GM13977 (cell line): ENCODE measurements around the gene CAPS.

Source experiments
- DNase-seq: peaks from one replicate; pipeline ENCODE4 v3.0.0; 2012; ENCODE audit warnings: low spot score
- in situ Hi-C: fragments of 300-500 bp; cut with MboI; formaldehyde crosslinking; loops from one replicate; pipeline ENCODE4 v1.12.0; 2022; ENCODE audit warnings: low sequenced_read_pairs, low pct_unique_long_range_greater_than_20kb, mixed read lengths, inconsistent platforms; ENCODE audit not compliant: unreplicated experiment
- TF ChIP-seq, protein P1 (sequence below): IDR thresholded peaks from 2 replicates; pipeline ENCODE4 v1.5.1; 2012; ENCODE audit warnings: mild to moderate bottlenecking, control low read depth; ENCODE audit not compliant: insufficient read depth; ENCODE audit errors: extremely low read depth, missing control alignments

Gene CAPS

DNA sequence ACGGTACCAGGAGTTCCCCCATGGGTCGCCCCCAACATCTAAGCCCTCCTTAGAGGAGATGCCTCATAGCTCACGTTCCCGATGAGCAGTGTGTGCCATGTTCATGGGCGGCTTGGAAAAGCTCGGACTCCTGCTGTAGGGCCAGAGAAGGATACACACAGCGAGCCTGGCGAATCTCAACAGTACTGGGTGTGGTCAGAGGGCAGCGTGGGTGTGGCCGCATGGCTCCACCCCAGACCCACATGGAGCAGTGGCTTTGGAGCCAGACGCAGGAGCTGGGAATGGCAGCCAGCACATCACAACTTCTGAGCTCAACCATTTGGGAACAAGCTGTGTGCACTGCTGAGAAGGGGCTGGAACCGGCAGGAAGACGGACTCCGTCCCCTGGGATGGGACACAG, 15.6 kb downstream of the CAPS start:
- TF ChIP-seq, protein P1, sequence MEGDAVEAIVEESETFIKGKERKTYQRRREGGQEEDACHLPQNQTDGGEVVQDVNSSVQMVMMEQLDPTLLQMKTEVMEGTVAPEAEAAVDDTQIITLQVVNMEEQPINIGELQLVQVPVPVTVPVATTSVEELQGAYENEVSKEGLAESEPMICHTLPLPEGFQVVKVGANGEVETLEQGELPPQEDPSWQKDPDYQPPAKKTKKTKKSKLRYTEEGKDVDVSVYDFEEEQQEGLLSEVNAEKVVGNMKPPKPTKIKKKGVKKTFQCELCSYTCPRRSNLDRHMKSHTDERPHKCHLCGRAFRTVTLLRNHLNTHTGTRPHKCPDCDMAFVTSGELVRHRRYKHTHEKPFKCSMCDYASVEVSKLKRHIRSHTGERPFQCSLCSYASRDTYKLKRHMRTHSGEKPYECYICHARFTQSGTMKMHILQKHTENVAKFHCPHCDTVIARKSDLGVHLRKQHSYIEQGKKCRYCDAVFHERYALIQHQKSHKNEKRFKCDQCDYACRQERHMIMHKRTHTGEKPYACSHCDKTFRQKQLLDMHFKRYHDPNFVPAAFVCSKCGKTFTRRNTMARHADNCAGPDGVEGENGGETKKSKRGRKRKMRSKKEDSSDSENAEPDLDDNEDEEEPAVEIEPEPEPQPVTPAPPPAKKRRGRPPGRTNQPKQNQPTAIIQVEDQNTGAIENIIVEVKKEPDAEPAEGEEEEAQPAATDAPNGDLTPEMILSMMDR, result no peak
- in situ Hi-C loops, result no loop called here
- DNase-seq, result no peak

DNA sequence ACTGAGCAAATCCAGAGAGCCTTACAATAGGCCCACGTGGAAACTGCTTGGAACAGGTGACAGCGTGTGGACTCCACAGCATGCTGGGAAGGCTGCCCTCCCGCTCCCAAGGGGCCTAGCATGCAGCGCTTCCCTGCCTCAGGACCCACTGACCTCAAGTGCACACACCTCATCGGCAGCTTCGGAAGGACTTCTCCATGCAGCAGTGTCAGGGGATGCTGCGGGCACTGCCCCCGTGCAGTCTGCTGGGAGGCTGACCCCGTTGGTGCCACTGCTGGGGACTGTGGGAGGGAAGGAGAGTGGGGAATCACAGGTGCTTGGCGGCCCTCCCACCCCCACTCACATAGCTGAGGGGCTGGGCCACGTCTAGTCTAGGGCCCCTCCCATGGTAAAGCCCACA, 17.2 kb downstream of the CAPS start:
- TF ChIP-seq, protein P1, result no peak
- DNase-seq, result no peak
- in situ Hi-C loops, result no loop called here

DNA sequence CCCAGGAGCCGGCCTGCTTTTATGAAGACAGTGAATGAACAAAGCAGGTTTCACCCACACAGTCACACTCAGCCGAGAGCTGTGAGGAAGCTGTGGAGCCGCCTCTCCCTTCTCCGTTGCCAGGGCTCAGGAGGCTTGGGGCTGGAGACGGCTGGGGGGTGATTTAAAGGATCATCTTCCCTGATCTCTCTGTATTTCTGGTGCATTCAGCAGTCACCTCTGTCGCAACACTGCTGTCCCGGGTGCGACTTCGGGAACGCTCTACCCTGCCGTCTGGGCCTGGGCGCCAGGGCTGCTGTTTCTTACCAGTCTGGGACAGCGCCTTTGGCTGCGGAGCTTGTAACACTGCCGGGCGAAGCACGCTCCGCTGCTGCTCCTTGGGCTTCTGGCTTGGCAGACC, 18.1 kb downstream of the CAPS start:
- TF ChIP-seq, protein P1, result no peak
- in situ Hi-C loops, result no loop called here
- DNase-seq, result no peak

DNA sequence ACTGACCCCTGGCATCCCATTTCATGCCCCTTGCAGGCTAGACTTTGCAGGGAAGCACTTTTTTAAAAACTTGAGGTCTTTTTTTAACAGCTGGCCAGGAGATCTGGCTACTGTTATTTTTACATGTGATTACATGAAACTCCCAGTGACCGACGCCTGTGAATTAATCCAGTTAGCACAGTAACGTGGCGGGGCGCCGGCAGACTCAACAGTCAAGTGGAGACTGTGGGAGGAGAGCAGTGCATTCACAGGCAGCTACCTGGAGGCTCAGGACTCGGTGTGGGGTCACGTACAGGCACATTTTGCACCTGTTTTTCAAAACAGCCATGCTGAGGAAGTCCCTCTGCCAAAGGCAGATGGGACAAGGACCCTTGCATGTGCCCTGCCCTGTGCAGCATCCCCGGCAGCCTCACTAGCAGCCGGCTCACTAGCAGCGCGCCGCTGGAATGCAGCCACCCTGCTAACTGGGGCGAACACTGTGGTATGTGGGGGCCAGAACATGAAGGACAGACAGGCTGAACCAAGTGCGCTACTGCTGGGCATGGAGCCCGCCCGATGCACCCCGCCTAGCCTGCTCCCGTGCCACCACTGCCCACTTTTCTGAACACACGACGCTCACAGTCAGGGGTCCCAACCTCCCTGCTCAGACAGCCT, 18.7 kb downstream of the CAPS start:
- no peak for DNase-seq
- TF ChIP-seq, protein P1, result no peak
- in situ Hi-C loops, result no loop called here

DNA sequence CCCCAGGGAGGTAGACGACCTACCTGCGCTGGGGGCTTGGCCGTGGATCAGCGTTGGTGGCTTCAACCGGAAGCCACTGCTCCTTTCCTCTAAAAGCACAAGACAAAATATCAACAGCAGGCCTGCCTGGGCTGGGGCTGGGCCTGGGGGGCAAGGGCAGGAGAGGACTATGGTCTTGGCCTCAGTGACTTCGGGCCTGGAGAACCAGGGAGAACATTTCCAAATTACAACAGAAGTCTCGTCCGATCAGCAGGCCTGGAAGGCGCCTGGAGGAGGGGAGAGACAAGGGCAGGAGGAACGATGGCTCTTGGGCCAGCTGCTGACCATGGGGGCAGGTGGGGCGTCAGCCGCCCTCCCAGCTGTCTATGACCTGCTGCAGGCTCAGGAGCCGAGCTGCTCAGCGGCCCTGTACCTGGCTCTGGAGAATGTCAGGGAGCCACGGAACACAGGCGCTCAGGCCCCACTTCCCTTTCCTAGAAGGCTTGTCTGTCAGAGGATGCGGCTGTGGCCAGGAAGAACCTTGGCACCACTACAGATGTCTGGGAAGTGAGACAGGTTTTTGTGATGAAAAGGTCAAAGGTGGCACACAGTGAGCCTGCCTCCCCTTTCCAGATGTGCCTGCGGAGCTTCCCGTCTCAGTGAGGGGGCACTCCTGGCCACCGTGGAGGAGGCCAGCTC, 19.5 kb downstream of the CAPS start:
- in situ Hi-C loops, result no loop called here
- DNase-seq, result no peak
- TF ChIP-seq, protein P1, result no peak

DNA sequence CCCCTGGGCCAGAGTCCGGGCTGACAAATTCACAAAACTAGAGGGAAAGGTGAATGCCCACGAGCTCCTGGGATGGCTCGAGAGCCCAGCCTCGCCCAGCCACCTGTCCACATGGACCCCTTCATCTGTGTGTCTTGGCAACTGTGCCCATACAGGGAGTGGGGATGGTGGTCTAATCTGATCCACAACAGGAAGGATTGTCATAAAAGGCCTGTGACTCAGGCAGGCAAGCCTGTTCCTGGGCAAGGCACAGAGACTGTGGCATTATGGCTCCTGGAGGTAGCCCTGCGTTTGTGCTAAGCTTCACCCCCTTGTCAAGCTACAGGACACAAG, 20.0 kb downstream of the CAPS start:
- in situ Hi-C loops, result no loop called here
- no peak for DNase-seq
- TF ChIP-seq, protein P1, result no peak
